ENCODE data around the gene PHACTR2.
"Not testable (repeated sequence)": the region's sequence is repeated elsewhere in the genome, so short reads cannot be mapped to it uniquely, and the experiment has no call there.

Gene PHACTR2

GRCh38 chr6:143677891-143678791 lies at the start of gene PHACTR2:
Gene PHACTR2 (plus strand): TSS chr6:143677965. CDS start chr6:143678164, 199 bp downstream.
- H3K27ac ChIP-seq = no peak within 1 kb of the TSS
- TF ChIP-seq ZFX (IDR thresholded peaks at IDR 0.05) = no peak
- TF ChIP-seq, protein P1, sequence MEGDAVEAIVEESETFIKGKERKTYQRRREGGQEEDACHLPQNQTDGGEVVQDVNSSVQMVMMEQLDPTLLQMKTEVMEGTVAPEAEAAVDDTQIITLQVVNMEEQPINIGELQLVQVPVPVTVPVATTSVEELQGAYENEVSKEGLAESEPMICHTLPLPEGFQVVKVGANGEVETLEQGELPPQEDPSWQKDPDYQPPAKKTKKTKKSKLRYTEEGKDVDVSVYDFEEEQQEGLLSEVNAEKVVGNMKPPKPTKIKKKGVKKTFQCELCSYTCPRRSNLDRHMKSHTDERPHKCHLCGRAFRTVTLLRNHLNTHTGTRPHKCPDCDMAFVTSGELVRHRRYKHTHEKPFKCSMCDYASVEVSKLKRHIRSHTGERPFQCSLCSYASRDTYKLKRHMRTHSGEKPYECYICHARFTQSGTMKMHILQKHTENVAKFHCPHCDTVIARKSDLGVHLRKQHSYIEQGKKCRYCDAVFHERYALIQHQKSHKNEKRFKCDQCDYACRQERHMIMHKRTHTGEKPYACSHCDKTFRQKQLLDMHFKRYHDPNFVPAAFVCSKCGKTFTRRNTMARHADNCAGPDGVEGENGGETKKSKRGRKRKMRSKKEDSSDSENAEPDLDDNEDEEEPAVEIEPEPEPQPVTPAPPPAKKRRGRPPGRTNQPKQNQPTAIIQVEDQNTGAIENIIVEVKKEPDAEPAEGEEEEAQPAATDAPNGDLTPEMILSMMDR (conservative IDR thresholded peaks at IDR 0.05) = no peak

- no peak for TF ChIP-seq ZFX (IDR thresholded peaks at IDR 0.05)
- TF ChIP-seq, protein P1 (conservative IDR thresholded peaks at IDR 0.05) = no peak
- H3K27ac ChIP-seq = no peak overlapping the region
Measured at GRCh38 chr6:143629104-143630080, 48.4 kb upstream of the PHACTR2 start.

DNA sequence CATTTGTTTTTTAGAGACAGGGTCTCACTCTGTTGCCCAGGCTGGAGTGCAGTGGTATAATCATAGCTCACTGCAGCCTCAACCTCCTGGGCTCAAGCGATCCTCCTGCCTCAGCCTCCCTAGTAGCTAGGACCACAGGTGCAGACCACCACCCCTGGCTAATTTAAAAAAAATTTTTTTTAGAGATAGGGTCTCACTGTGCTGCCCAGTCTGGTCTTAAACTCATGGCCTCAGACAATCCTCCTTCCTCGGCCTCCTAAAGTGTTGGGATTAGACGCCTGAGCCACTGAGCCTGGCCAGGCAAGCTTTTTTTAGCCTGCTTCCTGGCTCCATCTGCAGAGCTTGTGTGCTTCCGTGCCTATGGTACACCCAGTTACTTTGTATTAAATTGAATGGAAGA lies 46.6 kb upstream of the PHACTR2 start:
- not testable (repeated sequence) for H3K27ac ChIP-seq

DNA sequence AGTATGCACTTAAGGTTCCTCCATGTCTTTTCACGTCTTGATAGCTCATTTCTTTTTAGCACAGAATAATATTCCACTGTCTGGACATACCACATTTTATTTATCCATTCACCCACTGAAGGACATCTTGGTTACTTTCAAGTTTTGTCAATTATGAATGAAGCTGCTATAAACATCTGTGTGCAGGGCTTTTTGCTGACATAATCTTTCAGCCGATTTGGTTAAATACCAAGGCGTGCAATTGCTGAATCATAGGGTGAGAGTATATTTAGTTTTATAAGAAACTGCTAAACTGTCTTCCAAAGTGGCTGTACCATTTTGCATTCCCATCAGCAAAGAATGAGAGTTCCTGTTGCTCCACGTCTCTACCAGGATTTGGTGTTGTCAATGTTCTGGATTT lies 44.9 kb upstream of the PHACTR2 start:
- TF ChIP-seq, protein P1 (conservative IDR thresholded peaks at IDR 0.05) = no peak
- TF ChIP-seq ZFX (IDR thresholded peaks at IDR 0.05) = no peak
- no peak overlapping the region for H3K27ac ChIP-seq

DNA sequence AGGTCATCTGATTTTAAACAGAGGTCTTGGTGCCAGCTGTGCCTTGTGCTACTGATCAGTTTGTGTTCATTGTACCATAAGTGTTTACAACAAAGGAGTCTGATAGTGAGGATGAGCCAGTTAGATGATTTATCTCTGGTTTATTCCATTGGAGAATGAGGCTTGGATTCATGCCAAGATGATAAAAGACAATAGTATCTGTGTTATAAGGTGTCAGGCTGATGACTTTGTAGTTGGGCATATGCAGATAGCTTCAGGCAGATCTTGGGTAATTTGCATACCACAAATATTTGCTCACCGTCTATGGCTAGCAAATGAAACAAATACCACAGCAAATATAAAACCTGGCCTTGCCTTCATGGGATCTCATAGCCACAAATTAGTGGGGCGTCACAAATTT lies 43.3 kb upstream of the PHACTR2 start:
- TF ChIP-seq, protein P1 (conservative IDR thresholded peaks at IDR 0.05) = no peak
- no peak for TF ChIP-seq ZFX (IDR thresholded peaks at IDR 0.05)
- no peak overlapping the region for H3K27ac ChIP-seq

DNA sequence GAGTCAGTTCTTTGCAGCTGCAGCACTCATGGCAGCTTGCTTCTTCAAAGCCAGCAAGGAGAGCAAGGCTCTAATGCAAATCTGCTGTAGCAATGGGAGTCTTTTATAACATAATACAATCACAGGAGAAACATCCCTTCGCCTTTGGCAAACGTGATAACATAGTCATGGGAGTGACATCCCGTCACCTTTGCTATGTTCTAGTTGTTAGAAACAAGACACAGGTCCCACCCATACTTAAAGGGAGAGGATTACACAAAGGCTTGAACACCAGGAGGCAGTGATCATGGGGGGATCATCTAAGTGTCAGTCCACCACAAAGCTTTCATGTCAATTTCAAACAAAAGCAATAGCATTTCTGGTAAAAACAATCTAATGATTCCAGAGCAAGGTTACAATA lies 40.1 kb upstream of the PHACTR2 start:
- TF ChIP-seq, protein P1 (conservative IDR thresholded peaks at IDR 0.05) = no peak
- TF ChIP-seq ZFX (IDR thresholded peaks at IDR 0.05) = no peak
- H3K27ac ChIP-seq = no peak overlapping the region

DNA sequence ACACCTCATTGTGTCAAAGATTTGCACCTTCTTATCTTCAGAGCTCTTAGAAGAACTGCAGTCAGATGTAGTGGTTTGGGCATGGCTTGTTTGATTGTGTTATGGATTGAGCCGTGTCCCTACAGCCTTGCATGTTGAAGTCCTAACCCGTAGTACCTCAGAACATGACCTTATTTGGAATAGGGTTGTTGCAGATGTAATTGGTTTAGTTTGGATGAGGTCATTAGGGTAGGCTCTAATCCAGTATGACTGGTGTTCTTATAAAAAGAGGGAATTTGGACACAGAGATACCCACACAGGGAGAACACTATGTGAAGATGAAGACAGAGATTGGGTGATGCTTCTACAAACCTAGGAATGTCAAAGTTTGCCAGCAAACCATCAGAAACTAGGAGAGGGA lies 35.4 kb upstream of the PHACTR2 start:
- H3K27ac ChIP-seq = no peak overlapping the region
- TF ChIP-seq ZFX (IDR thresholded peaks at IDR 0.05) = no peak
- TF ChIP-seq, protein P1 (conservative IDR thresholded peaks at IDR 0.05) = no peak
